Prostate gland (tissue), 2 donors: ENCODE results near the gene GALNTL6.

Experiments used
- POLR2A ChIP-seq: fragments of 450-650 bp; IDR thresholded peaks from one replicate; pipeline ENCODE4 v1.6.1; 2016; ENCODE audit warnings: antibody characterized with exemption, mild to moderate bottlenecking
- TF ChIP-seq, protein P1 (sequence below), 4 experiments: fragments of 200-600 bp in 2 of 4; fragments of 450-650 bp in 2 of 4; sonication (generic) in 2 of 4; IDR thresholded peaks; 1 replicate in 3 of 4; 2 replicates in 1 of 4; pipeline ENCODE4 v1.5.1; 2016 to 2019; ENCODE audit warnings: antibody characterized with exemption in 4 of 4, mild to moderate bottlenecking in 2 of 4, moderate library complexity in 2 of 4

DNA sequence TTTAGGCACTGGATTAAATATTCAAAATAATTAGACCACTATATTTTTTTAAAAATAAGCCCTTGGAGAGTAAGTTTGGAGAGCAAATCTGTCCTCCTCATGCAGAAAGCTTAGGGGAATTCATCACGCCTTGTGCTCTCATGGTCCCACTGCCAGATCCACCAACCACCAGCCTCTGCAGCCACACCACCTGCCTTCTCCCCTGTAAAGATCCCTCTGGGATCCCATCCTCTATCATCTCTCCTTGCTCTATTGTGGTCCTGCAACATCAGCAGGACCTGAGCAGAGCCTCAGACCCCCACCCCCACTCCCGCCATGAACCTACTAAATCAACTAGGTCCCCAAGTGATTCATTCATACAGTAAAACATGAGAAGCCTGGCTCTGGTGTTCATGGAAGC, 872.8 kb downstream of the GALNTL6 start:
- TF ChIP-seq, protein P1, sequence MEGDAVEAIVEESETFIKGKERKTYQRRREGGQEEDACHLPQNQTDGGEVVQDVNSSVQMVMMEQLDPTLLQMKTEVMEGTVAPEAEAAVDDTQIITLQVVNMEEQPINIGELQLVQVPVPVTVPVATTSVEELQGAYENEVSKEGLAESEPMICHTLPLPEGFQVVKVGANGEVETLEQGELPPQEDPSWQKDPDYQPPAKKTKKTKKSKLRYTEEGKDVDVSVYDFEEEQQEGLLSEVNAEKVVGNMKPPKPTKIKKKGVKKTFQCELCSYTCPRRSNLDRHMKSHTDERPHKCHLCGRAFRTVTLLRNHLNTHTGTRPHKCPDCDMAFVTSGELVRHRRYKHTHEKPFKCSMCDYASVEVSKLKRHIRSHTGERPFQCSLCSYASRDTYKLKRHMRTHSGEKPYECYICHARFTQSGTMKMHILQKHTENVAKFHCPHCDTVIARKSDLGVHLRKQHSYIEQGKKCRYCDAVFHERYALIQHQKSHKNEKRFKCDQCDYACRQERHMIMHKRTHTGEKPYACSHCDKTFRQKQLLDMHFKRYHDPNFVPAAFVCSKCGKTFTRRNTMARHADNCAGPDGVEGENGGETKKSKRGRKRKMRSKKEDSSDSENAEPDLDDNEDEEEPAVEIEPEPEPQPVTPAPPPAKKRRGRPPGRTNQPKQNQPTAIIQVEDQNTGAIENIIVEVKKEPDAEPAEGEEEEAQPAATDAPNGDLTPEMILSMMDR (IDR thresholded peaks at IDR 0.05) = no peak
- TF ChIP-seq POLR2A = no peak
